Activated naive CD8-positive, alpha-beta T cell treated with anti-CD3 and anti-CD28 coated beads for 36 hours (primary cell): ENCODE results near the gene CORO6. TPM values are rescaled to one million over a fixed set of nuclear protein-coding genes. Genes with fewer than 3 reads are reported as not detected.
A peak's percentile ranks its signal among the peaks of the same experiment; 100 is the strongest.

ENCODE experiments used
- DNase-seq: peaks from one replicate; pipeline ENCODE4 v3.0.0; 2021
- H3K27ac Mint-ChIP-seq: one replicate; pipeline ENCODE4 v1.8.0; 2022; ENCODE audit warnings: mild to moderate bottlenecking, moderate library complexity, mixed read lengths
- H3K27me3 Mint-ChIP-seq: one replicate; pipeline ENCODE4 v1.8.0; 2022; ENCODE audit warnings: mild to moderate bottlenecking, mixed read lengths
- H3K36me3 Mint-ChIP-seq: one replicate; pipeline ENCODE4 v1.8.0; 2021; ENCODE audit warnings: mild to moderate bottlenecking, mixed read lengths
- H3K4me1 Mint-ChIP-seq: one replicate; pipeline ENCODE4 v1.8.0; 2021; ENCODE audit warnings: mixed read lengths
- H3K4me3 Mint-ChIP-seq: one replicate; pipeline ENCODE4 v1.8.0; 2022; ENCODE audit warnings: mild to moderate bottlenecking, moderate library complexity, mixed read lengths
- H3K9me3 Mint-ChIP-seq: one replicate; pipeline ENCODE4 v1.8.0; 2022; ENCODE audit warnings: mixed read lengths
- total RNA-seq, 2 experiments: library from RNA; stranded (reverse); gene quantifications; one replicate each; pipeline ENCODE4 v1.2.3, GENCODE V29; 2021

Gene CORO6
- total RNA-seq, 2 experiments from 2014 or later: 8.9 to 9.4 TPM

GRCh38 chr17:29573871-29574731, 48.6 kb downstream of the CORO6 start:
- H3K9me3 Mint-ChIP-seq: no peaks in the 10 kb centered on the region
- peak overlapping the region; percentile 3 for H3K27ac Mint-ChIP-seq
- H3K4me3 Mint-ChIP-seq: no peak overlapping the region
- peaks cover 16% of the 10 kb centered on the region for H3K36me3 Mint-ChIP-seq
- peaks cover 16% of the 10 kb centered on the region for H3K4me1 Mint-ChIP-seq
- no peak for DNase-seq
- H3K27me3 Mint-ChIP-seq: no peaks in the 10 kb centered on the region

GRCh38 chr17:29573558-29573869, 49.2 kb downstream of the CORO6 start:
- H3K9me3 Mint-ChIP-seq: no peaks in the 10 kb centered on the region
- no peaks in the 10 kb centered on the region for H3K27me3 Mint-ChIP-seq
- no peak overlapping the region for H3K27ac Mint-ChIP-seq
- H3K36me3 Mint-ChIP-seq: peaks cover 16% of the 10 kb centered on the region
- peaks cover 17% of the 10 kb centered on the region for H3K4me1 Mint-ChIP-seq
- no peak for DNase-seq
- H3K4me3 Mint-ChIP-seq: no peak overlapping the region

- peak; percentile 80 for DNase-seq
- H3K4me3 Mint-ChIP-seq: no peak overlapping the region
- H3K27ac Mint-ChIP-seq: no peak overlapping the region
- H3K36me3 Mint-ChIP-seq: peaks cover 16% of the 10 kb centered on the region
- H3K4me1 Mint-ChIP-seq: peaks cover 17% of the 10 kb centered on the region
- H3K27me3 Mint-ChIP-seq: no peaks in the 10 kb centered on the region
- no peaks in the 10 kb centered on the region for H3K9me3 Mint-ChIP-seq
Measured at GRCh38 chr17:29572691-29573557, 49.8 kb downstream of the CORO6 start.

- DNase-seq: no peak
- Mint-ChIP-seq H3K9me3 (no peaks in the 10 kb centered on the region), H3K4me1 (peaks cover 17% of the 10 kb centered on the region), H3K27ac (no peak overlapping the region), H3K4me3 (no peak overlapping the region), H3K27me3 (no peaks in the 10 kb centered on the region), H3K36me3 (peaks cover 13% of the 10 kb centered on the region)
Measured at GRCh38 chr17:29571883-29572681, 50.6 kb downstream of the CORO6 start.

- H3K36me3 Mint-ChIP-seq: peaks cover 13% of the 10 kb centered on the region
- no peak overlapping the region for H3K27ac Mint-ChIP-seq
- no peak overlapping the region for H3K4me3 Mint-ChIP-seq
- no peak for DNase-seq
- H3K4me1 Mint-ChIP-seq: peaks cover 17% of the 10 kb centered on the region
- no peaks in the 10 kb centered on the region for H3K9me3 Mint-ChIP-seq
- H3K27me3 Mint-ChIP-seq: no peaks in the 10 kb centered on the region
Measured at GRCh38 chr17:29571486-29571882, 51.2 kb downstream of the CORO6 start.

- peaks cover 23% of the 10 kb centered on the region for H3K4me1 Mint-ChIP-seq
- DNase-seq: no peak
- H3K9me3 Mint-ChIP-seq: no peaks in the 10 kb centered on the region
- no peak overlapping the region for H3K27ac Mint-ChIP-seq
- peaks cover 13% of the 10 kb centered on the region for H3K36me3 Mint-ChIP-seq
- H3K4me3 Mint-ChIP-seq: no peak overlapping the region
- H3K27me3 Mint-ChIP-seq: no peaks in the 10 kb centered on the region
Measured at GRCh38 chr17:29570521-29570920, 52.2 kb downstream of the CORO6 start.

GRCh38 chr17:29569245-29569950, 53.3 kb downstream of the CORO6 start:
- Mint-ChIP-seq H3K27ac (no peak overlapping the region), H3K4me3 (peak overlapping the region; percentile 71), H3K4me1 (peaks cover 25% of the 10 kb centered on the region), H3K9me3 (no peaks in the 10 kb centered on the region), H3K27me3 (no peaks in the 10 kb centered on the region), H3K36me3 (peaks cover 12% of the 10 kb centered on the region)
- DNase-seq: no peak

GRCh38 chr17:29568331-29569244, 54.1 kb downstream of the CORO6 start, which contains the start of gene TP53I13:
TP53I13 (plus strand) TSS chr17:29568701; CDS start chr17:29568759, 58 bp downstream.
- Mint-ChIP-seq H3K36me3 (peaks cover 13% of the 10 kb centered on the region), H3K4me1 (peaks cover 25% of the 10 kb centered on the region), H3K9me3 (no peaks in the 10 kb centered on the region), H3K4me3 (peak within 1 kb of the TSS; percentile 92), H3K27me3 (no peaks in the 10 kb centered on the region), H3K27ac (peak within 1 kb of the TSS; percentile 91)
- DNase-seq: peak; percentile 86

GRCh38 chr17:29567554-29568330, 55.0 kb downstream of the CORO6 start:
- H3K36me3 Mint-ChIP-seq: peaks cover 8% of the 10 kb centered on the region
- peaks cover 18% of the 10 kb centered on the region for H3K4me1 Mint-ChIP-seq
- DNase-seq: peak; percentile 87
- H3K27me3 Mint-ChIP-seq: no peaks in the 10 kb centered on the region
- H3K9me3 Mint-ChIP-seq: no peaks in the 10 kb centered on the region
- peak overlapping the region; percentile 91 for H3K27ac Mint-ChIP-seq
- peak overlapping the region; percentile 92 for H3K4me3 Mint-ChIP-seq

GRCh38 chr17:29567304-29567553, 55.5 kb downstream of the CORO6 start:
- peak overlapping the region; percentile 91 for H3K27ac Mint-ChIP-seq
- no peaks in the 10 kb centered on the region for H3K27me3 Mint-ChIP-seq
- H3K4me3 Mint-ChIP-seq: peak overlapping the region; percentile 92
- DNase-seq: no peak
- H3K9me3 Mint-ChIP-seq: no peaks in the 10 kb centered on the region
- peaks cover 8% of the 10 kb centered on the region for H3K36me3 Mint-ChIP-seq
- H3K4me1 Mint-ChIP-seq: peaks cover 18% of the 10 kb centered on the region

GRCh38 chr17:29566473-29567303, 56.0 kb downstream of the CORO6 start, which contains the start of gene ABHD15:
ABHD15 (minus strand) TSS chr17:29567037; CDS start chr17:29566966, 71 bp downstream.
- H3K27me3 Mint-ChIP-seq: no peaks in the 10 kb centered on the region
- peaks cover 12% of the 10 kb centered on the region for H3K36me3 Mint-ChIP-seq
- no peaks in the 10 kb centered on the region for H3K9me3 Mint-ChIP-seq
- peaks cover 21% of the 10 kb centered on the region for H3K4me1 Mint-ChIP-seq
- peak within 1 kb of the TSS; percentile 91 for H3K27ac Mint-ChIP-seq
- peak; percentile 79 for DNase-seq
- peak within 1 kb of the TSS; percentile 92 for H3K4me3 Mint-ChIP-seq

- DNase-seq: peak; percentile 73
- H3K36me3 Mint-ChIP-seq: peaks cover 13% of the 10 kb centered on the region
- H3K27ac Mint-ChIP-seq: peak overlapping the region; percentile 87
- H3K27me3 Mint-ChIP-seq: no peaks in the 10 kb centered on the region
- H3K4me3 Mint-ChIP-seq: peak overlapping the region; percentile 91
- peaks cover 21% of the 10 kb centered on the region for H3K4me1 Mint-ChIP-seq
- no peaks in the 10 kb centered on the region for H3K9me3 Mint-ChIP-seq
Measured at GRCh38 chr17:29565643-29566472, 56.9 kb downstream of the CORO6 start.
